Fibroblast of lung (primary cell): Measurements from ENCODE around the gene SH3GL2. TPM values are rescaled to one million over a fixed set of nuclear protein-coding genes. Genes with fewer than 3 reads are reported as not detected.

Source experiments
- DNase-seq, 2 donors: peaks; one replicate each; pipeline versions ENCODE4 v3.0.0 to v3.0.0-alpha.2; 2010; ENCODE audit warnings: low read depth in 2 of 2
- H2AFZ ChIP-seq: 2 replicates; pipeline ENCODE4 v1.5.1; 2012; ENCODE audit warnings: low read length, control low read depth, inconsistent platforms
- H3K27ac ChIP-seq: 2 replicates; pipeline ENCODE4 v1.5.1; 2011; ENCODE audit warnings: low read length, control low read depth; ENCODE audit not compliant: insufficient read depth
- H3K27me3 ChIP-seq: 2 replicates; pipeline ENCODE4 v1.5.1; 2011; ENCODE audit warnings: mild to moderate bottlenecking, low read length; ENCODE audit not compliant: control insufficient read depth, insufficient read depth
- H3K36me3 ChIP-seq: 2 replicates; pipeline ENCODE4 v1.5.1; 2011; ENCODE audit warnings: low read length; ENCODE audit not compliant: control insufficient read depth, insufficient read depth
- H3K4me1 ChIP-seq: 2 replicates; pipeline ENCODE4 v1.5.1; 2011; ENCODE audit warnings: low read length; ENCODE audit not compliant: control insufficient read depth, insufficient read depth; ENCODE audit errors: extremely low read depth
- H3K4me2 ChIP-seq: 2 replicates; pipeline ENCODE4 v1.5.1; 2011; ENCODE audit warnings: low read length, control low read depth; ENCODE audit not compliant: insufficient read depth; ENCODE audit errors: extremely low read depth
- H3K4me3 ChIP-seq, 4 experiments: fragments of 200-600 bp in 1 of 4; sonication (generic) in 1 of 4; replicated peaks in 1 of 4; 2 replicates each; pipeline ENCODE4 v1.5.1; 2011 to 2016; ENCODE audit warnings: low read length in 4 of 4, low read depth in 3 of 4, mild to moderate bottlenecking in 3 of 4, control low read depth in 2 of 4, inconsistent platforms in 1 of 4, mixed read lengths in 1 of 4; ENCODE audit not compliant: insufficient read depth in 1 of 4; ENCODE audit errors: control extremely low read depth in 1 of 4
- H3K79me2 ChIP-seq: 2 replicates; pipeline ENCODE4 v1.5.1; 2012; ENCODE audit warnings: mild to moderate bottlenecking, low read length, inconsistent platforms; ENCODE audit not compliant: control insufficient read depth, insufficient read depth
- H3K9ac ChIP-seq: 2 replicates; pipeline ENCODE4 v1.5.1; 2011; ENCODE audit warnings: mild to moderate bottlenecking, low read length, control low read depth; ENCODE audit not compliant: insufficient read depth
- H3K9me3 ChIP-seq: 2 replicates; pipeline ENCODE4 v1.5.1; 2012; ENCODE audit warnings: low read depth, low read length; ENCODE audit not compliant: control insufficient read depth, insufficient read depth
- H4K20me1 ChIP-seq: 2 replicates; pipeline ENCODE4 v1.5.1; 2011; ENCODE audit warnings: low read length; ENCODE audit not compliant: control insufficient read depth, insufficient read depth; ENCODE audit errors: extremely low read depth
- CTCF ChIP-seq, 2 donors: IDR thresholded peaks in 1 of 2; conservative IDR thresholded peaks in 1 of 2; 1 replicate in 1 of 2; 2 replicates in 1 of 2; pipeline ENCODE4 v1.5.1; 2011 to 2012; ENCODE audit warnings: low read length in 2 of 2, control low read depth in 1 of 2, inconsistent platforms in 1 of 2, low read depth in 1 of 2, mild to moderate bottlenecking in 1 of 2
- EZH2 ChIP-seq: IDR thresholded peaks from 2 replicates; pipeline ENCODE4 v1.5.1; 2012; ENCODE audit warnings: low read length, control low read depth, mild to moderate bottlenecking; ENCODE audit errors: missing control alignments
- polyA plus RNA-seq, 2 donors: library from polyadenylated mRNA; depleted of rRNA in 1 of 2; stranded (reverse) in 1 of 2; unstranded in 1 of 2; fragments of >200 nt; gene quantifications; 2 replicates each; pipeline ENCODE4 v1.2.1, GENCODE V29; 2011 to 2012; ENCODE audit warnings: missing spikeins in 1 of 2
- total RNA-seq: library from RNA; depleted of rRNA; stranded (reverse); fragments of >200 nt; gene quantifications from 2 replicates; pipeline ENCODE4 v1.2.1, GENCODE V29; 2014

The SH3GL2 gene
- total and polyA plus RNA-seq, 2 donors (not counting 1 experiment from before 2014, with no cell fraction given): 0.17 TPM; not detected in 1

GRCh38 chr9:17694336-17694735, 115.5 kb downstream of the SH3GL2 start:
- Histone ChIP-seq H3K4me3 (no peak overlapping the region), H3K27ac (no peak overlapping the region), H2AFZ (no peak overlapping the region), H3K4me1 (no peaks in the 10 kb centered on the region), H4K20me1 (no peaks in the 10 kb centered on the region), H3K36me3 (no peaks in the 10 kb centered on the region), H3K9me3 (no peaks in the 10 kb centered on the region), H3K27me3 (no peaks in the 10 kb centered on the region), H3K4me2 (no peak overlapping the region), H3K79me2 (no peaks in the 10 kb centered on the region), H3K9ac (no peak overlapping the region)
- no peak for TF ChIP-seq EZH2
- TF ChIP-seq CTCF (conservative IDR thresholded peaks at IDR 0.05 in 1 of 2, IDR thresholded peaks at IDR 0.05 in 1 of 2; ENCODE audit: low read depth in 1 of 2, low read length in 2 of 2): no peak
- DNase-seq: no peak

- Histone ChIP-seq H3K79me2 (no peaks in the 10 kb centered on the region), H3K27ac (no peak overlapping the region), H3K4me3 (no peak overlapping the region), H2AFZ (no peak overlapping the region), H3K4me2 (no peak overlapping the region), H3K4me1 (no peaks in the 10 kb centered on the region), H3K36me3 (no peaks in the 10 kb centered on the region), H4K20me1 (no peaks in the 10 kb centered on the region), H3K27me3 (no peaks in the 10 kb centered on the region), H3K9me3 (no peaks in the 10 kb centered on the region), H3K9ac (no peak overlapping the region)
- no peak for DNase-seq
- TF ChIP-seq EZH2: no peak
- no peak for TF ChIP-seq CTCF (conservative IDR thresholded peaks at IDR 0.05 in 1 of 2, IDR thresholded peaks at IDR 0.05 in 1 of 2; ENCODE audit: low read depth in 1 of 2, low read length in 2 of 2)
These were observed 116.6 kb downstream of the SH3GL2 start for GRCh38 chr9:17695482-17695881.

- no peaks in the 10 kb centered on the region for H3K36me3 ChIP-seq
- H3K4me2 ChIP-seq: no peak overlapping the region
- no peaks in the 10 kb centered on the region for H3K4me1 ChIP-seq
- H3K79me2 ChIP-seq: no peaks in the 10 kb centered on the region
- H4K20me1 ChIP-seq: no peaks in the 10 kb centered on the region
- no peaks in the 10 kb centered on the region for H3K27me3 ChIP-seq
- no peak overlapping the region for H3K4me3 ChIP-seq
- no peak overlapping the region for H3K9ac ChIP-seq
- no peaks in the 10 kb centered on the region for H3K9me3 ChIP-seq
- no peak for DNase-seq
- no peak overlapping the region for H2AFZ ChIP-seq
- no peak overlapping the region for H3K27ac ChIP-seq
- no peak for TF ChIP-seq EZH2
- TF ChIP-seq CTCF (conservative IDR thresholded peaks at IDR 0.05 in 1 of 2, IDR thresholded peaks at IDR 0.05 in 1 of 2; ENCODE audit: low read depth in 1 of 2, low read length in 2 of 2): no peak
These were observed 120.9 kb downstream of the SH3GL2 start for GRCh38 chr9:17699615-17700330.
